Activated CD4-positive, alpha-beta T cell treated with anti-CD3 and anti-CD28 coated beads, Interleukin-2, amount 50 U/mL, for 16 hours (primary cell): Measurements from ENCODE around the gene SMIM41.

ENCODE experiments used
- DNase-seq: peaks from one replicate; pipeline ENCODE4 v3.0.0-alpha.2; 2020

The SMIM41 gene

GRCh38 chr12:52123487-52124186 lies 44.1 kb downstream of the SMIM41 start:
- no peak for DNase-seq

GRCh38 chr12:52125476-52125900 lies 46.0 kb downstream of the SMIM41 start:
- DNase-seq = no peak

- no peak for DNase-seq
Measured at GRCh38 chr12:52126050-52126604, 46.6 kb downstream of the SMIM41 start.

- DNase-seq = no peak
Measured at GRCh38 chr12:52126605-52127578, 47.4 kb downstream of the SMIM41 start.

GRCh38 chr12:52127683-52128450 lies 48.4 kb downstream of the SMIM41 start:
- no peak for DNase-seq

- no peak for DNase-seq
Measured at GRCh38 chr12:52130711-52131110, 51.2 kb downstream of the SMIM41 start.

- no peak for DNase-seq
Measured at GRCh38 chr12:52132754-52133161, 53.3 kb downstream of the SMIM41 start.

GRCh38 chr12:52137746-52138145 lies 58.2 kb downstream of the SMIM41 start:
- no peak for DNase-seq

GRCh38 chr12:52139147-52139546 lies 59.6 kb downstream of the SMIM41 start:
- DNase-seq = no peak

- peak; percentile 36 for DNase-seq
Measured at GRCh38 chr12:52139579-52140062, 60.1 kb downstream of the SMIM41 start.

- no peak for DNase-seq
Measured at GRCh38 chr12:52141306-52141705, 61.8 kb downstream of the SMIM41 start.

GRCh38 chr12:52141875-52142274 lies 62.4 kb downstream of the SMIM41 start:
- DNase-seq = no peak

GRCh38 chr12:52142431-52142830 lies 62.9 kb downstream of the SMIM41 start:
- no peak for DNase-seq

GRCh38 chr12:52144512-52145227 lies 65.2 kb downstream of the SMIM41 start:
- no peak for DNase-seq

- no peak for DNase-seq
Measured at GRCh38 chr12:52145228-52146088, 66.0 kb downstream of the SMIM41 start.

GRCh38 chr12:52146089-52146821 lies 66.8 kb downstream of the SMIM41 start:
- DNase-seq = no peak

- DNase-seq = no peak
Measured at GRCh38 chr12:52146822-52147366, 67.4 kb downstream of the SMIM41 start.

GRCh38 chr12:52147367-52147963 lies 68.0 kb downstream of the SMIM41 start:
- no peak for DNase-seq

GRCh38 chr12:52147964-52148463 lies 68.5 kb downstream of the SMIM41 start:
- no peak for DNase-seq
